SU-DHL-6 (cell line): ENCODE measurements around the gene RARB.

Experiments
- H2AFZ ChIP-seq: fragments of 200-600 bp; sonication (generic); 2 replicates; pipeline ENCODE4 v1.6.1; 2014; ENCODE audit warnings: low read depth, mild to moderate bottlenecking, moderate library complexity, mixed read lengths, antibody characterized with exemption, low read length; ENCODE audit not compliant: severe bottlenecking
- H3F3A ChIP-seq: fragments of 200-600 bp; shearing (Covaris generic); 2 replicates; pipeline ENCODE4 v1.6.0; 2016; ENCODE audit warnings: antibody characterized with exemption, mild to moderate bottlenecking; ENCODE audit not compliant: insufficient read depth
- H3K27ac ChIP-seq: fragments of 200-600 bp; sonication (generic); 2 replicates; pipeline ENCODE4 v1.5.1; 2016; ENCODE audit warnings: low read depth, mild to moderate bottlenecking, low read length, moderate library complexity, mixed read lengths
- H3K27me3 ChIP-seq: fragments of 200-600 bp; sonication (generic), shearing (Covaris generic); 2 replicates; pipeline ENCODE4 v1.6.0; 2014; ENCODE audit warnings: mild to moderate bottlenecking, low read length
- H3K36me3 ChIP-seq: fragments of 200-600 bp; sonication (generic); 2 replicates; pipeline ENCODE4 v1.6.1; 2014; ENCODE audit warnings: mild to moderate bottlenecking, low read length, mixed read lengths
- H3K4me2 ChIP-seq: fragments of 300-600, 200-600 bp; shearing (Covaris generic), sonication (generic); 2 replicates; pipeline ENCODE4 v1.6.0; 2014; ENCODE audit warnings: low read length, low read depth, mild to moderate bottlenecking; ENCODE audit not compliant: poor library complexity, severe bottlenecking
- H3K4me3 ChIP-seq: fragments of 200-600 bp; sonication (generic); 2 replicates; pipeline ENCODE4 v1.5.1; 2014; ENCODE audit warnings: antibody characterized with exemption, low read length, mild to moderate bottlenecking, mixed read lengths; ENCODE audit not compliant: insufficient read depth, poor library complexity, severe bottlenecking
- H3K79me2 ChIP-seq: fragments of 200-600 bp; sonication (generic); 2 replicates; pipeline ENCODE4 v1.6.1; 2014; ENCODE audit warnings: mild to moderate bottlenecking, low read length, moderate library complexity; ENCODE audit not compliant: insufficient read depth
- H3K9ac ChIP-seq: fragments of 200-600 bp; sonication (generic); 2 replicates; pipeline ENCODE4 v1.7.0; 2014; ENCODE audit warnings: mild to moderate bottlenecking, low read length
- H3K9me2 ChIP-seq: fragments of 200-600 bp; sonication (generic); replicated peaks from 2 replicates; pipeline ENCODE4 v1.6.1; 2014; ENCODE audit warnings: low read length; ENCODE audit not compliant: insufficient read depth
- H3K9me3 ChIP-seq: fragments of 200-600 bp; sonication (generic); 2 replicates; pipeline ENCODE4 v1.6.1; 2014; ENCODE audit warnings: low read length, mixed read lengths; ENCODE audit not compliant: insufficient read depth
- H4K20me1 ChIP-seq: fragments of 200-600 bp; sonication (generic); 2 replicates; pipeline ENCODE4 v1.6.1; 2014; ENCODE audit warnings: low read depth, mild to moderate bottlenecking, antibody characterized with exemption, low read length, moderate library complexity, mixed read lengths
- CTCF ChIP-seq: fragments of 200-600 bp; sonication (generic); IDR thresholded peaks from one replicate; pipeline ENCODE4 v1.5.1; 2017; ENCODE audit warnings: antibody characterized with exemption, mild to moderate bottlenecking, low read length, moderate library complexity; ENCODE audit not compliant: insufficient read depth, poor library complexity, severe bottlenecking
- EZH2phosphoT487 ChIP-seq: fragments of 200-600 bp; sonication (generic), shearing (Covaris generic); conservative IDR thresholded peaks from 2 replicates; pipeline ENCODE4 v1.6.1; 2018; ENCODE audit warnings: mild to moderate bottlenecking, antibody characterized with exemption, low read length, moderate library complexity, mixed read lengths

The RARB gene

GRCh38 chr3:25429361-25430286 lies 1.6 kb downstream of the RARB start:
- Histone ChIP-seq H3K79me2 (no peaks in the 10 kb centered on the region), H3K4me3 (no peak overlapping the region), H3K27ac (no peak overlapping the region), H3K9me2 (no peaks in the 10 kb centered on the region), H3K36me3 (no peaks in the 10 kb centered on the region), H4K20me1 (no peaks in the 10 kb centered on the region), H3K4me2 (no peak overlapping the region), H3K9me3 (no peaks in the 10 kb centered on the region), H2AFZ (no peak overlapping the region), H3F3A (no peaks in the 10 kb centered on the region), H3K27me3 (no peaks in the 10 kb centered on the region), H3K9ac (no peak overlapping the region)
- TF ChIP-seq CTCF (no peak), EZH2phosphoT487 (no peak)

DNA sequence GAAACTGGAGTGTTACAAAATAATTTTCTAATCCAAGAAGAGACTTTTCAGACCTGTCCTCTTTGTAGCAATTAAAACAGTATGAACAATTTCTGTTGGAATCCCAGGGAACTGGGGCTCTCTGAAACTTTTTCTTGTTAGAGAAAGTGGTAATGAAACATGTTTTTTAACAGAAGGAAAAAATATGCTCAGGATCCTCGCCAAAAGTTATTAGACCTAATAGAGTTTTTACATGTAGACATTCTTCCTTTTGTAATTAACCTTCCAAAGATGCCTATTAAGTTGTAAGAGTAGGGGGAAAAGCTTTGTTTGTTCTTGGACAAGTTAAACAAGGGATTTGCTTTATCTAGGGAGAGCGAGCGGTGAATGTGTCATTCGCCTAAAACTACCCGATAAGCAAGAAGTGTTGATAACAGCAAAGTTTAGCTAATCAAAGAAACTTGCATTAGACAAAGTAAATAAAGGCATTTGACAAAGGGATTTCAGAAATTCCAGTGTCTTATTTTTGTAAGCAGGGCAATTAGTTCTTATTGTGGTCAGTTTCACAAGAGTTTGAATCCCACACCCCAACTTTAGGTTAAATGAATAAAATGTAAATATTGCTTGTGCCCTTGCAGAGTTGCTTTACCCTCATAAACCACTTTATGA lies 2.3 kb downstream of the RARB start:
- no peaks in the 10 kb centered on the region for H4K20me1 ChIP-seq
- H3K27ac ChIP-seq: no peak overlapping the region
- H3K27me3 ChIP-seq: no peaks in the 10 kb centered on the region
- H3K36me3 ChIP-seq: no peaks in the 10 kb centered on the region
- H2AFZ ChIP-seq: no peak overlapping the region
- H3K9ac ChIP-seq: no peak overlapping the region
- no peak for TF ChIP-seq EZH2phosphoT487
- no peak overlapping the region for H3K4me2 ChIP-seq
- no peaks in the 10 kb centered on the region for H3K79me2 ChIP-seq
- H3K4me3 ChIP-seq: no peak overlapping the region
- no peaks in the 10 kb centered on the region for H3K9me3 ChIP-seq
- no peaks in the 10 kb centered on the region for H3F3A ChIP-seq
- H3K9me2 ChIP-seq: no peaks in the 10 kb centered on the region

DNA sequence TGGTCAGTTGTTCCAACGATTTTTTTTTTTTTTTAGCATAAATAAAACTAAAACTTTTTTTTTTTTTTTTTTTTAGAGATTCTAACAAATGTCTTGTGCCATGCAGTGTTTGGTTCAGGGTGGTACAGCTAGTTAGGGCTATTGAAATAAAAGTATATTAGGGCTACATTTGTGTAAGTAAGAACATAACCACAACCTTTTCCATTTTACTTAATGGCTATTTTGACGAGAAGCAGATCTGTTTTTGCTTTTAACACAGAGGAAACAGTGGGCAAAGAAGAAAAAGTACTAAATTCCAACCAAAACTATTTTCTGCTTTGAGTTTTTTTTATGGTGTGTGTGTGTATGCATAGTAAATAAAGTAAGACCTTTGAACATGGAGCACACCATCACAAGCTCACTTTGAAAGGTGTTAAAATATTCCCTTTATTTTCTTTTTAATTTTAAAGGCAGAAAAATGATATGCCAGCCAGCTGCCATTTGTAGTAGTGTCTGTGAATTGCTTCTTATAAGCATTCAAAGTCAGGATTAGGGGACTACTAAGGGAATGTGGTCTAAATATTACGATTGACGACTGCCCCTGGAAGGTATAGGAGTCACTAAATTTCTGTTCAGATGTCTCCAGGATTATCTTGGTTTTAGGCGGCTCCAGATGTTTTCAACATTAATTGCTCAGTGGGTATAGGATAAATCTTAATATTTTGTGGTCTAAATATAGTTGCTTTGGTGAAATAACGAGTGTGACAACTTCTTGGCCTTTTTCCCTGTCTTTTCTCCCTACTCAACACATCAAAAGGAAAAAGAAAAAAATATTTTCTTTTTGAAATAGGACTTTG lies 3.1 kb downstream of the RARB start:
- H3F3A ChIP-seq: no peaks in the 10 kb centered on the region
- no peak overlapping the region for H3K4me3 ChIP-seq
- H2AFZ ChIP-seq: no peak overlapping the region
- no peak overlapping the region for H3K9ac ChIP-seq
- H3K36me3 ChIP-seq: no peaks in the 10 kb centered on the region
- no peaks in the 10 kb centered on the region for H3K79me2 ChIP-seq
- H3K4me2 ChIP-seq: no peak overlapping the region
- H3K27ac ChIP-seq: no peak overlapping the region
- H3K9me3 ChIP-seq: no peaks in the 10 kb centered on the region
- no peaks in the 10 kb centered on the region for H4K20me1 ChIP-seq
- H3K9me2 ChIP-seq: no peaks in the 10 kb centered on the region
- no peaks in the 10 kb centered on the region for H3K27me3 ChIP-seq
- TF ChIP-seq EZH2phosphoT487 (no peak), CTCF (no peak)
